ENCODE data around the gene RTF1.

DNA sequence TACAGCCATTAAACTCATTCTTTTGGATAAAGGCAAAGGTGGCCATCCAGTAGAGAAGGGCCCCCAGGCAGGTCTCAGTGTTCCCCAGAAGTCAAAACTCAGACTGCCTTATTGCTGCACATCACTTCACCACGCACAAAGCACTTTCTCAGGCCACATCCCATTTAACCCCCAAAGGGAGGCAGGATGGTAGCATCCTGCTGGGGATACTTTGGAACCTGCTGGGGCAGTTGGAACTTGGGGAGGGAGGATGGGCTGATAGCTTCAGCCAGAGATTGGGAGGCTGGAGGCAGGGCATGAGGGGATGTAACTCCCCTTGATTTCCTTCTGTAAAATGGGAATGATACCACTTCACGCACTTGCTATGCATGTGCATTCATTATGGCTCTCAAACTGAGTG lies 81.8 kb downstream of the RTF1 start:
- no peak for TF ChIP-seq GATA3 (IDR thresholded peaks at IDR 0.05; ENCODE audit: low read depth, low read length)
- TF ChIP-seq GATA2 (IDR thresholded peaks at IDR 0.05; ENCODE audit: low read depth, low read length) = no peak

Data from SH-SY5Y (cell line).